Fibroblast of pulmonary artery (primary cell): ENCODE data around the gene USP12.
A peak's percentile ranks its signal among the peaks of the same experiment; 100 is the strongest.

Experiments
- DNase-seq: peaks from one replicate; pipeline ENCODE4 v3.0.0-alpha.2; 2010; ENCODE audit warnings: low read depth
- H3K4me3 ChIP-seq: replicated peaks from 2 replicates; pipeline ENCODE4 v1.5.1; 2011; ENCODE audit warnings: low read depth, mild to moderate bottlenecking, control low read depth, low read length, moderate library complexity
- TF ChIP-seq, protein P1 (sequence below): IDR thresholded peaks from 2 replicates; pipeline ENCODE4 v1.5.1; 2011; ENCODE audit warnings: mild to moderate bottlenecking, control low read depth, low read length, inconsistent platforms; ENCODE audit errors: missing control alignments

USP12 gene

DNA sequence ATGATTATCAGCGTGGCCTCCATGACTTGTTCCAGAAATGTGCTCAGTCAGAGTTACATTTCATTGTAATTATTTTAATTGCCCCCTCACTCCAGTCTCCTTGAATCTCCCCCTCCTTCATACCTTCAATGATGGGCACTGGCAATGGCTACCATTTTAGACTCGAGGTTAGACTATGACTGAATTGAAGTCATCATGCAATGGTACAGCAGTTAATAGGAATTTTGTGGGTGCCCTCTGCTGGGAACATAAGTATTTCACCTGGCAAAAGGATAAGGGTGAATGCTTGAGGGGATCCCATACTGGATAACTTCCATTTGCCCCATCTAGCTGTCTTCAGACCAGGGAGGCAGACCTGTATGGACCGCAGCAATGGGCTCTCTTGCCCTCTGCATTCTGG is 32.2 kb upstream of the USP12 start:
- TF ChIP-seq, protein P1, sequence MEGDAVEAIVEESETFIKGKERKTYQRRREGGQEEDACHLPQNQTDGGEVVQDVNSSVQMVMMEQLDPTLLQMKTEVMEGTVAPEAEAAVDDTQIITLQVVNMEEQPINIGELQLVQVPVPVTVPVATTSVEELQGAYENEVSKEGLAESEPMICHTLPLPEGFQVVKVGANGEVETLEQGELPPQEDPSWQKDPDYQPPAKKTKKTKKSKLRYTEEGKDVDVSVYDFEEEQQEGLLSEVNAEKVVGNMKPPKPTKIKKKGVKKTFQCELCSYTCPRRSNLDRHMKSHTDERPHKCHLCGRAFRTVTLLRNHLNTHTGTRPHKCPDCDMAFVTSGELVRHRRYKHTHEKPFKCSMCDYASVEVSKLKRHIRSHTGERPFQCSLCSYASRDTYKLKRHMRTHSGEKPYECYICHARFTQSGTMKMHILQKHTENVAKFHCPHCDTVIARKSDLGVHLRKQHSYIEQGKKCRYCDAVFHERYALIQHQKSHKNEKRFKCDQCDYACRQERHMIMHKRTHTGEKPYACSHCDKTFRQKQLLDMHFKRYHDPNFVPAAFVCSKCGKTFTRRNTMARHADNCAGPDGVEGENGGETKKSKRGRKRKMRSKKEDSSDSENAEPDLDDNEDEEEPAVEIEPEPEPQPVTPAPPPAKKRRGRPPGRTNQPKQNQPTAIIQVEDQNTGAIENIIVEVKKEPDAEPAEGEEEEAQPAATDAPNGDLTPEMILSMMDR, result peak; percentile 26
- H3K4me3 ChIP-seq, result no peak overlapping the region
- peak; percentile 50 for DNase-seq

DNA sequence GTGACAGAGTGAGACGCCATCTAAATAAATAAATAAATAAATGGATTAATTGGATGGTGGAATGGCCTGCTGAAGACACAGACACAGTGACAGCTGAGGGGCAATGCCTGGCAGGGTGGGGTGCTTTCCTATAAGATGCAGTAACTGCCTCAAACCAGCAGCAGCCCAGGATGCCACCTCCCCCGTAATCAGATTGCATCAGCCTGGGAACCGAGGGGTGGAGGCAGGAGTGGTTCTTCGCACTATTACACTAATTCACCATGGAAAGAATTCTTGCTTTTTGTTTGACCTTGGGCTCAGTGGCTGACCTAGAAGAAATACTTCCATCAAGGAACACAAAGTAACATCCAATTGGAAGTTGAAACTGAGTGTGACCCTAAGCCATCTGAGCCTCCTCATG is 31.6 kb upstream of the USP12 start:
- DNase-seq, result no peak
- H3K4me3 ChIP-seq, result no peak overlapping the region
- TF ChIP-seq, protein P1, result no peak

DNA sequence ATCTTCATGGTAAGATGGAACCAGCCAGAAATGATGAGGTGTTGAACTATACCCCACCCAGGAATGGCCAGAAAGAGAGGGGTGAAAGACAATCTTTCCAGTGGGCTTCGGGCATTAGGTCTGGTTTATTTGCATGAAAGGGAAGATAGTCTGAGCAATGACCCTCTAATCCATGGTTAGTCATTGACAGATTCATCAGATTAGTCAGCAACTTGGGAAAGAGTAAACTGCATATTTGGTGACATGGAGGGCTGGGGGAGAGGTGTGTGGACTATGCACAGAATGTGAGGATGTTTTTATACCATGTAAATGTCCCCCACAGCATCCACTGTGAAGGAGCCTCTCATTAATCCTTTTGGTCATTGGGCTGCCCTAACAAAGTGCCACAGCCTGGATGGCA is 30.1 kb upstream of the USP12 start:
- TF ChIP-seq, protein P1, result no peak
- H3K4me3 ChIP-seq, result no peak overlapping the region
- no peak for DNase-seq

DNA sequence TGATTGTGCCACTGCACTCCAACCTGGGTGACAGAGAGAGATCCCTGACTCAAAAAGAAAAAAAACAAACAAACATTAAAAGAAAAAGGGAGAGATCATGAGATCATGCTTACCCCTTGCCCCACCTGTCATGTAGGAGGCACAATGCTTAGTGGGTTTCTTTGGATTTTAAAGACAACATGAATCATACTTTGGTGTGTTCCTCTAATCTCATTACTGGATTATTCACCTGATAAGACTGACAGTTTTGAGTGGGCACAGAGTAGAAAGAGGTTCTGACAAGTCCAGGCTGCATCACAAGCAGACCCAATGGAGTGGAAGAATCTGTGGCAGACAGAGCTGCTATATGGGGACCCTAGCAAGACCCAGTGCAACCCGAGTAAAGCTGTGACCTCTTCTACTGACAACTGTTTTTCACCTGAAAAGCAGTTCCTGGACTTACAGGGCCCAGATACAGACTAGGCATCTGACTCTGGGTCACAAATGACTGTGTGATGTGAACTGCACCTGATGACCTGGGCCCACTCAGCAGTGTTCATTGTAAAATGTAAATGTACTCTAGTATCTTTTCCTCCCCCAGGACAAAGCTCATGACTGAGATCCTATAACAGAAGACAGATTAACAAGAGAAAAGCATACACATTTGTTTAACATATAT is 28.9 kb upstream of the USP12 start:
- DNase-seq, result no peak
- TF ChIP-seq, protein P1, result no peak
- H3K4me3 ChIP-seq, result no peak overlapping the region

DNA sequence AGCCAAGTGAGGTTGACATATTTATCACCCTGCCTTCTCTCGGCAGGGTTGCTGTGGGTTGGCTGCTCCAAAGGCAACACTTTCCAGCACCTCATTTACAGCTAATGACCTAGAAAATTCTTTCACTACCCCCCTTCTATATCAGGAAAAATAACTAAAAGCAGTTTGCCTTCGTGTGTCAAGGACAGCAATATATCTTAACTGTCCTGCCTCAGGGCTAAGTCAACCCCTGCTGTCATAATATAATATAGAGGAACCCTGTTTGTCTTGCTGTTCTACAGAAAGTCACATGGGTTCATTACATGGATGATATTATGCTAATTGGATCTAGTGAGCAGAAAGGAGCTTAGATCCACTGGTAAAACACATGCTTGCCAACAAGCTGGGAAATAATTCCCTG is 28.1 kb upstream of the USP12 start:
- TF ChIP-seq, protein P1, result no peak
- DNase-seq, result no peak
- H3K4me3 ChIP-seq, result no peak overlapping the region

DNA sequence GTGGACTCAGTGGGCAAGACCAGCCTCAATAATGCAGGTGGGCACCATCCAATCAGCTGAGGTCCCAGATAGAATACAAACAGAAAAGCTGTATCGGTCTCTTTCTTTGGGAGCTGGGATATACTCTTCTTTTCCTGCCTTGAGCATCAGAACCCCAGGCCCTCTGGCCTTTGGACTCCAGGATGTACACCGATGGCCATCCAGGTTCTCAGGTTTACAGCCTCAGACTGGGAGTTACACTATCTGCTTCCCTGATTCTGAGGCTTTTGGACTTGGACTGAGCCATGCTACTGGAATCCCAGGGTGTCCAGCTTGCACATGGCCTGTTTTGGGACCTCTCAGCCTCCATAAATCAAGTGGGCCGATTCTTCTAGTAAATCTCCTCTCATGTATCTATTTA is 27.6 kb upstream of the USP12 start:
- TF ChIP-seq, protein P1, result no peak
- no peak overlapping the region for H3K4me3 ChIP-seq
- no peak for DNase-seq
